Midbrain (tissue), 1 donor: ENCODE data around the gene ARHGAP26.
A peak's percentile ranks its signal among the peaks of the same experiment; 100 is the strongest.

Experiments
- DNase-seq: peaks from one replicate; lab custom pipeline; 2025; lab: John Stamatoyannopoulos, UW

Gene ARHGAP26

DNA sequence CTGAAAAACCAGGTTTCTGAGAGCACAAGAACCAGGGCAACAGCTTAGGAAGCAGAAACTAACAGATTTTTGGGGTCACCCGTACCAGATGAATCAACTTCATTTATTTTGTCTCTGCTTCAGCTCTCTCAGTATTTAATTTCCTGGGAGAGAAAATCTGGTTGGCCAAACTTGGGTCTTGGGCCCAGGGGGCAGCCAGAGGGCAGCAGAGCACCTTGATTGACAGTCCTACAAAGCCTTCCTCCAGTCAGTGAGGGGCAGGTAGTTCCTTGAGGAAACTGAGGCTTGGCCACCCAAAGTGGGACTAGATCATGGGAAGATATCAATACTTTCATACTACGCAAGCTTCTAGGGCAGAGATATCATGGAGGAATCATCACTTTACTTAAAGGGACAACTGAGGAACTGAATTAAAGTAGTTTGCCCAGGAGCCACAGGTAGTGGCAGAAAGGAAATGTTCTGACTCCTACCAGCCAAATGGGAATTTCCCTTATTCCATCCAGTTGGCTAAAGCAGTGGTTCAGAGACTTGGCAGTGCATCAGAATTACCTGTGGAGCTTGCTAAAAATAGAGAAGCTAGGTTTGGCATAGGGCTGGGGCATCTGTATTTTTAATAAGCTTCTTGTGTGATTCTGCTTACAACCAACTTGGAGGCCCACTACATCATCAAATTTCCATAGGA is 21.5 kb upstream of the ARHGAP26 start:
- peak; percentile 33 for DNase-seq

DNA sequence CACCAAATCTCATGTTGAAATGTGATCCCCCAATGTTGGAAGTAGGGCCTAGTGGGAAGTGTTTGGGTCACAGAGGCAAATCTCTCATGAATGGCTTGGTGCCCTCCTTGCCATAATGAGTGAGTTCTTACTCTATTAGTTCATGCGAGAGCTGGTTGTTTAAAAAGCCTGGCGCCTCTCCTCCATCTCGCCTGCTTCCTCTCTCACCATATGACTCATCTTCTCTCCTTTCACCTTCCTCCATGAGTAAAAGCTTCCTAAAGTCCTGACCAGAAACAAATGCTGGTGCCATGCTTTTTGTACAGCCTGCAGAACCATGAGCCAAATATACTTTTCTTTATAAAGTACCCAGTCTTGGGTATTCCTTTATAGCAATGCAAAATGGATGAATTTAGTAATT is 20.9 kb upstream of the ARHGAP26 start:
- no peak for DNase-seq

DNA sequence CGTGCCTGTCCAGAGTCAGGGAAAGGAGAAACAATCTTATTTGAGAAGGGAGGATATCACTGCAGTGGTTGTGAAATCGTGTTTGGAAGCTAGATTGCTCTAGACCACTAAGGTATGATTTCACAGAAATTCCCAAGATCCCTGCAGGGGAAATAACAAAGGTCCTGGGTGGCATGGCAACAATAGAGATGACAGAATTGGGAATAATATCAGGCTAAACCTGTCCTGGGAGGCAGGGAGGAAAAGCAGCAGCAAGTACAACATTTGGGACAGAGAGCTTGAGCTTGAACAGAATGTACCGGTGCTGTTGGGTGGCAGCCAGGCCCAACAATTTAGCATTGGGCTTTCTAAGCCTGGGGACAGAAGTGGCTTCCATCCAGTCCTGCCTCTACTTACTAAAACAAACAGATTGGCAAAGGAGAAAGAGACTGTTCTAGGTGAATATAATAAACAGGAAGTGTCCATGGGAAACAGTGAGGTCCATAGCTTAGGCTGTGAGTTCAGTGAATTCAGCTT is 17.0 kb upstream of the ARHGAP26 start:
- DNase-seq = peak; percentile 65

DNA sequence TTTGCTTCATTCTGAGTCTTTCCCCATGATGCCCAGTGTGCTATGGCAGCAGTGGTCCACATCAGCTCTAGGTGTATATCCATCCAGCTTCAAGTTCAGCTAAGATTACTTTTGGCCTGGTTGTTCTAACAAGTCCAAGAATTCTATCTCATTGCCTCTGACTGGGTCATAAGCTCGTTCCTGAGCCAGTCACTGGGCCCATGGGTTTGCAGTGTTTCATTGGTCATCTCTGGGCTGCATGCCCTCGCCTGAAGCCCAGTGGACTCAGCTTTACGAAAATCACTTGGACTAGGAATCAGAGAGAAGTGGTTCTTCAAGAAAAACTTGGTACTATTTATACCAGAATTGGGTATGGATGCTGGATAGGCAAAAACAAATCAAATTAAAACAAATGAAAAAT is 16.1 kb upstream of the ARHGAP26 start:
- no peak for DNase-seq

DNA sequence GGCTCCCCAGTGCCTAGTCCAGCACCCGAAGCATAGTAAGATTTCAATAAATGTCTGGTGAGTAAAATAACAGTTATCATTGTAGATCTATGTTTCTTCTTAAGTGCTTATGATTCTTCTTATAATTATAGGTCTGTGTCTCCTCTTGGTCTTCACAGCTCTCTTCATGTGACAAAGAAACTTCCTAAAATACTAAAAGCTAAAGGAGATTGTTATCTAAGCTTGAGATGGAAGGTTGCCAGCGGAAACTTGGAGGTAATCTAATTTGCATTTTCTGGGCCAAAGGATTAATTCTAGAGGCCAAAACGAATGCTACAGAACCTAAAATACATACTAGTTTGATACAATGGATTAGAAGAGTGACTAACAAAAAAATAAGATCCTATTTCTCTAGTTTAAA is 13.6 kb upstream of the ARHGAP26 start:
- no peak for DNase-seq

DNA sequence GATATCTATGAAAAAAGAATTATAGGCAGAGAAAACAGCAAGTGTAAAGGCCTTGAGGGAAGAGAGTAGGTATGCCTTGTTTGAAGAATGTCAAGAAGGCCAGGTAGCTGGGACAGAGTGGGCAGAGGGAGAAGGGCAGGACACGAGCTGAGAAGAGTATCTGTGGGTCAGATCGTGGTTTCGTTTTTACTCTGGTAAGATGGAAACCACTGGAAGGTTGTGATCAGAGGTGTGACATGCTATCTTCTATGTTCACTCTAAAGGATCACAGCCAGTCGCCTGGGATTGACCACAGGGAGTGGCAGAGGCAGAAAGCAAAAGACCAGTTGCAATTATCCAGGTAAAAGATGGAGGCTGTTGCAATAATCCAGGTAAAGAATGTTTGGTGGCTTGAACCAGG is 12.6 kb upstream of the ARHGAP26 start:
- no peak for DNase-seq

GRCh38 chr5:142758062-142758795 is 11.9 kb upstream of the ARHGAP26 start:
- DNase-seq = no peak

- DNase-seq = no peak
Observed at GRCh38 chr5:142758796-142759145, 11.4 kb upstream of the ARHGAP26 start.

DNA sequence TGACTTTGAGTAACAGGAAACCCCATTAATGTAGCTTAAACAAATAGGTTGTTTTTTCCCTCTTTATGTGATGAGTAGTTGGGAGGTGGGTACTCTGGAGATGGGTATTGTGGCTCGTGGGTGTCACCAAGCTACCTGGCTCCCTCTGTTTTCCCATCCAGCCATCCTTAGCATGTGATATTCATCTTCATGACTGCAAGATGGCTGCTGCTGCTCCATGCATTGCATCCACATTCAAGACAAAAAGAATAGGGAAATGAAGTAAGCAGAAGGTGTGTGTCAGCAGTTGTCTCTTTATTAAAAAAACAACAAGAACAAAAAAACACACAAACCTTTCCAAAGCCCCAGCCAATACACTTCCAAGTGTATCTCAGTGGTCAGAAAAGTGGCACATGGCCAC is 6.5 kb upstream of the ARHGAP26 start:
- no peak for DNase-seq

DNA sequence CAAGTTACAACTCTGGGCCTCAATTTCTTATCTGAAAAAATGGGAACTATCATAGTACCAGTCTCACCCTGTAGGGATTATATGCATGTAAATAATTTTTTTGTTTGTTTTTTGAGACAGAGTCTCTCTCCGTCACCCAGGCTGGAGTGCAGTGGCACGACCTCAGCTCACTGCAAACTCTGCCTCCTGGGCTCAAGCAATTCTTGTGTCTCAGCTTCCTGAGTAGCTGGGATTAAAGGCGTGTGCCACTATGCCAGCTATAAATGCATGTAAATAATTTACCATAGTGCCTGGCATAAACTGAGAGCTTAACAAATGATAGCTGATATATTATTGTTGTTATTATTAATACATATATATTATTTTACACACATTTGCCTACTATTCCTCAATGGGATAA is 3.0 kb upstream of the ARHGAP26 start:
- no peak for DNase-seq

- DNase-seq = no peak
Observed at GRCh38 chr5:142767911-142768310, 2.3 kb upstream of the ARHGAP26 start.

DNA sequence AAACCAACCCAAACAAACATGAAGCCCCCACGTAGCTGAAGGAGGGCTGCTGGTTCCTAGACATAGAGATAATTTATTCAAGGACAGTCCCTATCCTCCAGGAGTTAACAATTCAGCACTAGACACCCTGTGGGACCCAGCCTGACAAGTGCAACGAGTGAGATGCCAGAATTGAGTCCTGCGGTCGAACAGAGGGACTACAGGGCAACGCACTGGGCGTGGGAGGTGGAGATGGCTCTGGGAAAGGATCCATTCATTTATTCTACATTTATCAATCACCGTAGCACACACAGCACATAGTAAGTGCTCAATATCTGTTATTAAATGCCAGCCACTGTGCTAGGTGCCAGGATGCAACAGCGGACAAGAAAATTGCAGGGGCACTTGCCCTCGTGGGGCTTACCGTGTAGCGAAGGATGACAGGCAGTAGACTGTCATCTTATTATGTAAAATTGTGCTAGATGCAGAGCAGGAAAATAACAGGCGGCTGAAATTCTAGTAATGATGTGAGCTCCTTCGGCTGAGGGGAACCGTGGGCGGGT is 855 bp upstream of the ARHGAP26 start:
- no peak for DNase-seq

DNA sequence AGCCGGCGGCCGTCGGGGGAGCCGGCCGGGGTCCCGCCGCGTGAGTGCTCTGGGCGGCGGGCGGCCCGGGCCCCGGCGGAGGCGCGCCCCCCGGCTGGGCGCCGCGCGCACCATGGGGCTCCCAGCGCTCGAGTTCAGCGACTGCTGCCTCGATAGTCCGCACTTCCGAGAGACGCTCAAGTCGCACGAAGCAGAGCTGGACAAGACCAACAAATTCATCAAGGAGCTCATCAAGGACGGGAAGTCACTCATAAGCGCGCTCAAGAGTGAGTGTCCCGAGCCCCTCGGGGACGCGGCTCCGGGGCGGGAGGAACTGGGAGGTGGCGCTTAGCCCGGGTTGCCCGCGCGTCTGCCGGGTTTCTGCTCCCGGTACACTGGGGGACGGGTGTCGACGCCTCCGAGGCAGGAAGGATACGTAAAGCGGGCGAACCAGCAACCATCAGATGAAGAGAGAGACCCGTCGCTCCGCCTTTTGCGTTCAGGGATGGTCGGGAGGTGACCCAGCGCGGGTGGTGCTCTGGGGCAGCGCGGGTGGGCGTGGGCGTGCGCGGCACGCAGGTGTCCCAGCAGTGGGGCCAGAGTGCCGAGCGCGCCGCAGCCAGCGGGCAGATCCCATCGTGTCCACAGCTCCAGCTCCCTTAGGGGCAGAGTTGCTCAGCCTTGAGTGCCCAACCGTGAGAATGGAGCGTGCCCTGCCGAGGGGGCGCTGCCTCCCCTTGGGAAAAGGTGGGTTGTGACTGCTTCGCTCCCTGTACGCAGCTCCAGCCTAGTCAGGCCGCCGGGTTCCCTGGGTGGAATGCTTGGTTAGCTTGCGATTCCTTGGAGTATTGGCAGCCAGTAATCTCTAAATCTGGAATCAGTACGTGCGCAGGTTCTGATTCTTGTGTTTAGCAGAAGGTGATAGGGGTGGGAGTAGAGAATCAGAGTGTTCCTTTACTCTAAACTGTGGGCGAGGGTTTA is 753 bp downstream of the ARHGAP26 start:
- peak; percentile 59 for DNase-seq

GRCh38 chr5:142771666-142772065 is 1.5 kb downstream of the ARHGAP26 start:
- DNase-seq = no peak

DNA sequence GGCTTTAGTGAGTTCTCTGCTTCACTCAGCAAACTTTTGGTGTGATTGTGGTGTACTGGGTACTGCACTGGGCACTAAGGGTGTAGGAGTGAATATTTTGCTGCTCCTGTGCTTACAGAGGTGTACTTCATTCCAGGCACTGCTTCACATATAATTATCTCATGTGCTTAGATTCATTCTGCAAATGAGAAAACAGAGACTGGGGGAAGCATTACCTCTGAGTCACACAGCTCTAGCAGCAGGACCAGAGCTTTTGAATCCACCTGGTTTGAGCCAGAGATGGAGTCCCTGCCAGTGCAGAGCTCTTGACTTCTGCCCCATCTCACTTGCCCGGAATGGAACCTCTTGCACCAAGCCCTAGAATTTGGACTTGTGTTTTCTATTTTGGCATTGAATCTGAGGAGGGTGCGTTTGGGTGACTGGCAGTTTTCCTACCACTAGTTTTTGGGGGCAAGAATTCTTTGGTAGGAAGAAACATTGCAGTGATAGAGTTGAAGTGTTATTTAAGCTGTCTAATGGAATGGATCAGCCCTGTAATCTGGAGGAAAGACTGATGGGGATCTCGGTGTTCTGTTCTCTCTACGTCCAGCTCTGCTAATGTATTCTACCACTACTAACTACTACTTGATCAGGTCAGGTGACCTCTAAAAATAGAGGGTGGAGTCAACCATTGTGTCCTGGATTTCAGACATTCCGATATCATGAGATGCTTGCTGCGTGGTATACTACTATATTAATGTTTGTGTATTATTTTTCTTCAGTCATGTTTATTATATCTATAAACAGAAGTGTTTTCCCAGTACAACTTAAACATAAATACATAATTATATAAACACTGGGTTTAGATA is 2.5 kb downstream of the ARHGAP26 start:
- DNase-seq = no peak

DNA sequence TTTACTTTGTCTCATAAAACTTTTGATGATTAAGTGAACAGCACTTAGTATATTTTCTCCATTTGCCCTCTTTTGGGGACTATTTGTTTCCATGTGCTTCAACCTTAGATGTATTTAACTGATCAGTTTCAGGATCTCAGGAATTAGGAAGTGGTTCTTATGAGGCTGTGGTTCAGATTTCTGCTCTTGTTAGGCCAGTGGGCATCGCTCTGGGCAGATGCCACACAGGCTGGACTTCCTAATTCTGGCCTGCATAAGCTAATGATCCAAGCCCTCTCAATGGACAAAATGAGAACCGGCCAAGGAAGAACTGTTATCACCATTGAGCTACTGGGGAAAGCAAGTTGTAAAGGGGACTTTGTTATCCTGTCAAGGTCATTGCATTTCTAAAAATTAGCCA is 6.9 kb downstream of the ARHGAP26 start:
- DNase-seq = no peak

GRCh38 chr5:142777850-142778249 is 7.7 kb downstream of the ARHGAP26 start:
- DNase-seq = no peak

DNA sequence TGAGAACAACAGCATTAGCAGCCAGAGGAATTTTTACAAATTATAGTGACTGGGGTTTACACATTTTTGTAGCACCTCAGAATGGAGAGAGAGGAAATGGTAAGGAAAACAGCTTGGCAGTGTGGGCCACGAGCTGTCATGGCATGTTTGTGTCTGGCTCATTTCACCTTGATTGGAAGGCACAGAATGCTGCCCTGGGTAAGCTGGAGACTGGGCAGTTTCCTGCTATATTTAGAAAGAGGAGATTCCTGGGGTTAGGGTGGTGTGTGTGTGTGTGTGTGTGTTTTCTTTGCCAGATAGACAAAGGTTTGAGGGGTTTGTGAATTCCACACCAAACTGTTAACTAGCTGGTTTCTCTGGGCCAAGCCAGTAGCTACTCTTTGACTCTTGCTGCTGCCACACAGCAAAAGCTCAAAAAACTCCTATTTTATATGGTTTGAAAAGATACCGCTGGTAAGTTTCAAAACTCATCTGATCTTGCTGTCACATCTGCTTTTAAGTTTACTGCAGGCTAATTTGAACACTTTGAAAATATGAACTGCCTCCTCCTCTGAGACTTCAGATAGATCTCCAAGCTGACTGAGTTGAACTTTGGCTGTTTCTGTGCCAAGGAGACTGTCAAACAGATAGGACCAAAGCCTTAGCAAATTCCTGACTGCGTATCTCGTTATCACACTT is 9.1 kb downstream of the ARHGAP26 start:
- DNase-seq = no peak

DNA sequence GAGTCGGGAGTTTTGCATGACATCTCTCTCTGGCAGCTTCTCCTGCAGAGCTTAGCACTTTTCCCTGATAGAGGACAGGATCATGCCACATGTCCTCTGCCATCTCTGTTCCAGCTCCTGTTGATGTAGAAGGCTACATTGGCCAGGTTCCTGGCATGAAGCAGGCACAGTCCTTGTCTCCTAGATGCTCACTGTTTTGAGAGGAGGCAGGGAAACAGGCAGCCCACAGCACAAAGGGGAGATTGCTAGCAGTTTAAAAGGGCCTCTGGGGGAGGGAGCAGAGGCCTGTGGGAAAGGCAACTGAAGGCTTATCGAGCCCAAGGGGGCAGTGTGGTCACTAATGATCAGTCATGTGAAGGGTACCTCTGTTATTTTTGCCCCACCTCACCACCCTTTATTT is 10.7 kb downstream of the ARHGAP26 start:
- no peak for DNase-seq

GRCh38 chr5:142782976-142783530 is 12.9 kb downstream of the ARHGAP26 start:
- no peak for DNase-seq
